ENCODE measurements around the gene SIAH3. TPM values are rescaled to one million over a fixed set of nuclear protein-coding genes. Genes with fewer than 3 reads are reported as not detected.
"Not testable (repeated sequence)": the region's sequence is repeated elsewhere in the genome, so short reads cannot be mapped to it uniquely, and the experiment has no call there.

The SIAH3 gene
- total RNA-seq, 1 donor from 2014 or later: 0.05 TPM

GRCh38 chr13:45783346-45784043, 68.1 kb downstream of the SIAH3 start:
- intact Hi-C loops (cut with micrococcal nuclease): no loop called here

GRCh38 chr13:45782327-45783045, 69.1 kb downstream of the SIAH3 start:
- intact Hi-C loops (cut with micrococcal nuclease): no loop called here

- intact Hi-C loops (cut with micrococcal nuclease): no loop called here
Observed at GRCh38 chr13:45781553-45782326, 69.8 kb downstream of the SIAH3 start.

DNA sequence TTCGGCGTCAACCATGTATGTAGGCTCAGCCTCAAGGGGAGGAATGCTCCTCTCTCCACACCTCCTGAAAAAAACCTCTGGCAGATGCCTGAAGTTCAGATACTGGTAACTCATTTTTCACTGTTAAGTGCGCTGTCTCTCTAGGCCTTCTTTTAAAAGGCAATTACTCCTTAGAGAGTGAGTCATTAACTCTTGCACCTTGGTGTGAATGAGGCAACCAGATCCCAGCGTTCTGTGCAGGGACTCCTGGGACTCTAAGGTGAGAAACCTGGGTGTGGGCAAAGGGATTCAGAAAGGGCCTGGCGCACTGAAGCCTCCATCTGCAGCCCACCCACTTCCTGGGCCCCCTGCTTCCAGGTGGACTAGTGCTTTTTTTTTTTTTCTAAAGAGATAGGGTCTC, 71.7 kb downstream of the SIAH3 start:
- intact Hi-C loops (cut with micrococcal nuclease): no loop called here

- intact Hi-C loops (cut with micrococcal nuclease): no loop called here
Observed at GRCh38 chr13:45778882-45779281, 72.7 kb downstream of the SIAH3 start.

GRCh38 chr13:45776748-45777147, 74.8 kb downstream of the SIAH3 start:
- intact Hi-C loops (cut with micrococcal nuclease): no loop called here

GRCh38 chr13:45775401-45775963, 76.1 kb downstream of the SIAH3 start:
- intact Hi-C loops (cut with micrococcal nuclease): no loop called here

DNA sequence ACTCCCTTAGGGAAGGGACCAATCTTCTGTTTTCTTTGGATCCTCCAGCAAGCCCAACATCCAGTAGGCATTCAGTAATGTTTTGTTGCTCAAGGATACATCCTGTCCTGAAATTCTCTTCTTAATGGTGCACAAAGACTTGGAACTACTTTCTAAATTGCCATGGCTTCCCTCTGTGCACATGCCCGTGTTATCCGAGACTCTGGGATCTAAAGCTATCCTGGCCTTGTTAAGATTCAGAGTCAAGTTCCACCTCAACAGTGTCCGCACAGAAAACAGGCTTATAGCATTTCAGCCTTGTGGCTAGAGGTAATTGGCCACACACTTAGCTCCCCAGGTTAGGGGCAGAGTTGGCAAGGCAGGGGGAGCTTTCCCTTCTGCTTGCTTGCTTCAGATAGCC, 77.6 kb downstream of the SIAH3 start:
- intact Hi-C loops (cut with micrococcal nuclease): no loop called here

GRCh38 chr13:45773236-45773635, 78.3 kb downstream of the SIAH3 start:
- intact Hi-C loops (cut with micrococcal nuclease): no loop called here

GRCh38 chr13:45770886-45771285, 80.7 kb downstream of the SIAH3 start:
- intact Hi-C loops (cut with micrococcal nuclease): no loop called here

- intact Hi-C loops (cut with micrococcal nuclease): no loop called here
Observed at GRCh38 chr13:45768656-45769479, 82.7 kb downstream of the SIAH3 start.

GRCh38 chr13:45765464-45765863, 86.1 kb downstream of the SIAH3 start:
- intact Hi-C loops (cut with micrococcal nuclease): no loop called here

GRCh38 chr13:45763419-45763818, 88.1 kb downstream of the SIAH3 start:
- intact Hi-C loops (cut with micrococcal nuclease): no loop called here

DNA sequence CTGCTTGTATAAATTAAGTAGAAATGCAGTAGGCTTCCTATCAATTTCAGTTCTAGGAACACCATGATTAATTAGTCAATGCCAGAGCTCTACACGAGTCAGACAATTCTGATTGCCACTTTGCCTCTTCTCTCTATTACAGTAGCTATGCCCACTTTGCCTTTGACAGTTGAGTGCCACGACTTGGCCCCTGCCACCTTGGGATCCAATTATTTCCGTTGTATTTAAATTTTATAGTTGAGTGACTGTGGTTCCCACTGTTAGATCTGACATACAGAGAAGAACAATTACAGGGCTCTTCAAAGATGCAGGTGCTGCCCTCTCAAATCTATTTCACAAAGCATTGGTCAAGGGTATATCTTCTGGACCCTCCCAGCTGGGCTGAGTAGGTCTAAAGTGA, 94.0 kb downstream of the SIAH3 start:
- intact Hi-C loops (cut with micrococcal nuclease): not testable (repeated sequence)

- intact Hi-C loops (cut with micrococcal nuclease): not testable (repeated sequence)
Observed at GRCh38 chr13:45756498-45756897, 95.1 kb downstream of the SIAH3 start.

GRCh38 chr13:45752510-45752909, 99.0 kb downstream of the SIAH3 start:
- intact Hi-C loops (cut with micrococcal nuclease): no loop called here

DNA sequence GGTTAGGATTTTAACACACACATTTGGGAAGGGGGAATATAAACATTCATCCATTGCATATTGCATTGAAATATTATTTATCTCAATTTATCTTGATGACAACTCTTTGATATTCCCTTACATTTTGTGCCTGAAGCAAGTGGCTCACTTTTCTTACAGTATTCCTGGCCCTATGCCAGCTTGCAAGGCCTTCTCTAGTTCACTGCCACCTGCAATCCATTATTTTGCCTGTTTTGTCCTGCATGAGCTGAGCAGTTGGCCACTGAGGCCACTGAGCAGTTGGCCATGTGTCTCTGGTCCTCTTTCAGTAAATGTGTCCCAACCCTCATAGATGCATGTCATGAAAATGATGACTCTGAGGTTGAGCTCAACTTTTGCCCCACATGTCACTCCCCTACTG, 99.7 kb downstream of the SIAH3 start:
- intact Hi-C loops (cut with micrococcal nuclease): no loop called here

DNA sequence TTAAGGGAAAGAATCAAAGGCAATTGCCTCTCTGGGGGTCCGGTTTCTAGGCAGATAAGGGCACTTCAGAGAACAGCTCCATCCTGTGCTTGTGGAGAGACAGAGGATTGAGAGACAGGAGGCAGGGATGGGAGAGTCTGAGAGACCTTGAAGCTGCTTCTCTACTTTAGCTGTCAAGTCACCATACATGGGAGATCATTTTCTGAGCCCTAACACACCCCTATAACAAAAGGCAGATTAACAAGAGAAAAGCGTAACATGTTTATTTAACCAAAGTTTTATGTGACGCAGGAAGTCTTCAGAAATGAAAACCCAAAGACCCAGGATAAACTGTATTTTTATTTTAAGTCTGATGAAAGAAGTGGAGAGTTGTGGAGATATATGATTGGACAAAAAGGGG, 101.0 kb downstream of the SIAH3 start:
- intact Hi-C loops (cut with micrococcal nuclease): no loop called here

DNA sequence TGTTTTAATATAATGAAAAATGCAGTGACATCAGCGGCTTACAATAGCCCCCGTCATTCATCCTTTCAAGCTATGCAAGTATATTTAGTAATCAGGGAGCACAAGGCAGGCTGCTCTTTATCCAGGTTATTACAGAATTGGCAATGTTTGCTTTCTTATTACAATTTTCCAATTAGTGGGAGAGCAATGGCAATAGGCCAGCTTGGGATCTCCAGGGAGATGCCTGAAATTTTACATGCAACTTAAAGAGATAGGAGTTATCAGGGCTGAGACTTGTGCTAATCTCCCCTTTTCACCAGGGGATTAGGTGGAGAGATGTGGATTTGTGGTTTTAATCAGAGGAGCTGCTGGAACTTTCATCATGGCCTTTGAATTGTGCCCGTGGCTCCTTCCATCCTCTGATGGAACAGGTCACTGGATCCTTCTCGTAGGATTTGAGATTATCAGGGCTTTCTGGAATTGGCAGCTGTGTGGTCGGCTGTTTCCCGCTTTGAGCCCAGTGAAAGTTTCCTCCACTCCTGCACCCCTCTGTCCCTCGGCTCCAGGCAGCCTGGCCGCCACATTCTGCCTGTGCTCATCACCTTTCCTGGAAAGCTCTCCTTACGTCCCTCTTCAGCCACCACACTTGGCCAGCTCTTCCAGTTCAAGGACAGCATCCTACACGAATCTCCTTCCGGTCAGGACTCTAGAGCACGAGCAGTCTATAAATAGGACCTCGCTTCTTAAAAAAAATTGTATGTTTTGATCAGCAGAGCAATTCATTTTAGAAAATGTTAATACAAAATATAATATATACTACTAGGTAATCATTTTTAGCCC, 102.4 kb downstream of the SIAH3 start:
- intact Hi-C loops (cut with micrococcal nuclease): no loop called here

DNA sequence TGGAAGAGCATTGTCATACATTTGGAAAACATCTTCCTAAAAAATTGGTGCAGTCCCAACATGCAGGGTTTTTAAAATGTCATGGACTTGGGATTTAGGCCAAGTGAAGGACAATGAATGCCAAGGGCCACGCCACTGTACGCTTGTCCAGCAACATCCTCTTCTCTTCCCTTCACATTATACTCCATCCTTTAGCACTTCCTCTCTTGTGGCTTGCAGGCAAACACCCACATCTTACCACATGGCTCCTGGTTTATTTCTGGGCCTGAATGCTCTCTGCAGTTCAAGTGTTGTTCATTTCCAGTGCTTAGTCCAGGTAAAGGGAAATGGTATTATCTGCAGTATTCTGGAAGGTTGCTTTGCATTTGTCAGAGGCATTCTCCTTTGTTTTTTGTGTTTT, 104.5 kb downstream of the SIAH3 start:
- intact Hi-C loops (cut with micrococcal nuclease): no loop called here

All from T-helper 1 cell treated with Interleukin-12 subunit alpha and Interleukin-12 subunit beta and Interleukin-4 antibody, amounts not matched to agents 30 ng/mL and 1 ng/mL, for 36 hours (primary cell).